Karpas-422 (cell line): ENCODE results near the gene ARL4A. TPM values are rescaled to one million over a fixed set of nuclear protein-coding genes. Genes with fewer than 3 reads are reported as not detected.

Experiments used
- DNase-seq: peaks from one replicate; pipeline ENCODE4 v3.0.0-alpha.2; 2015
- H2AFZ ChIP-seq: fragments of 200-600 bp; sonication (generic); 2 replicates; pipeline ENCODE4 v1.6.1; 2014; ENCODE audit warnings: antibody characterized with exemption, low read length, mixed read lengths
- H3K27ac ChIP-seq: fragments of 200-600 bp; sonication (generic); 2 replicates; pipeline ENCODE4 v1.5.1; 2014; ENCODE audit warnings: mild to moderate bottlenecking, low read length, moderate library complexity
- H3K27me3 ChIP-seq: fragments of 200-600 bp; sonication (generic); 2 replicates; pipeline ENCODE4 v1.6.1; 2014; ENCODE audit warnings: low read length, mixed read lengths
- H3K36me3 ChIP-seq: fragments of 200-600 bp; sonication (generic); 2 replicates; pipeline ENCODE4 v1.6.1; 2014; ENCODE audit warnings: low read length, mixed read lengths; ENCODE audit not compliant: insufficient read depth
- H3K4me1 ChIP-seq: fragments of 200-600 bp; sonication (generic); 2 replicates; pipeline ENCODE4 v1.6.1; 2014; ENCODE audit warnings: mild to moderate bottlenecking, low read length, mixed read lengths
- H3K4me2 ChIP-seq: fragments of 200-600 bp; sonication (generic); 2 replicates; pipeline ENCODE4 v1.6.1; 2014; ENCODE audit warnings: low read length, low read depth, mild to moderate bottlenecking; ENCODE audit not compliant: poor library complexity, severe bottlenecking
- H3K4me3 ChIP-seq: fragments of 200-600 bp; sonication (generic); 2 replicates; pipeline ENCODE4 v1.5.1; 2014; ENCODE audit warnings: mild to moderate bottlenecking, antibody characterized with exemption, low read length, mixed read lengths
- H3K79me2 ChIP-seq: fragments of 200-600 bp; sonication (generic); 2 replicates; pipeline ENCODE4 v1.6.1; 2014; ENCODE audit warnings: mild to moderate bottlenecking, low read length, mixed read lengths
- H3K9ac ChIP-seq: fragments of 200-600 bp; sonication (generic); 2 replicates; pipeline ENCODE4 v1.6.0; 2014; ENCODE audit warnings: low read length
- H3K9me2 ChIP-seq: fragments of 200-600 bp; sonication (generic), shearing (Covaris generic); replicated peaks from 2 replicates; pipeline ENCODE4 v1.6.0; 2014; ENCODE audit warnings: mild to moderate bottlenecking, low read length, moderate library complexity; ENCODE audit not compliant: insufficient read depth
- H3K9me3 ChIP-seq: fragments of 300-700, 200-600 bp; sonication (generic); 2 replicates; pipeline ENCODE4 v1.6.1; 2014; ENCODE audit warnings: low read length, mixed read lengths
- H4K20me1 ChIP-seq: fragments of 200-600 bp; sonication (generic); 2 replicates; pipeline ENCODE4 v1.6.1; 2014; ENCODE audit warnings: mild to moderate bottlenecking, antibody characterized with exemption, low read length, low read depth; ENCODE audit not compliant: insufficient read depth
- total RNA-seq: library from RNA; depleted of rRNA; stranded (reverse); fragments of >200 nt; shearing (Covaris generic); gene quantifications from 2 replicates; pipeline ENCODE4 v1.2.3, GENCODE V29; 2014; ENCODE audit warnings: low replicate concordance

The ARL4A gene
- total RNA-seq, 1 experiment from 2014 or later: not detected

GRCh38 chr7:12721286-12721830 lies 33.9 kb downstream of the ARL4A start:
- no peaks in the 10 kb centered on the region for H3K27me3 ChIP-seq
- no peak overlapping the region for H3K4me3 ChIP-seq
- no peaks in the 10 kb centered on the region for H3K4me1 ChIP-seq
- no peaks in the 10 kb centered on the region for H3K79me2 ChIP-seq
- H3K9me3 ChIP-seq: no peaks in the 10 kb centered on the region
- H3K27ac ChIP-seq: no peak overlapping the region
- no peak overlapping the region for H3K9ac ChIP-seq
- H3K36me3 ChIP-seq: no peaks in the 10 kb centered on the region
- H2AFZ ChIP-seq: no peak overlapping the region
- no peaks in the 10 kb centered on the region for H4K20me1 ChIP-seq
- H3K9me2 ChIP-seq: no peaks in the 10 kb centered on the region
- H3K4me2 ChIP-seq: no peak overlapping the region
- DNase-seq: no peak

- no peaks in the 10 kb centered on the region for H3K9me3 ChIP-seq
- no peak overlapping the region for H3K4me2 ChIP-seq
- no peaks in the 10 kb centered on the region for H3K36me3 ChIP-seq
- H3K4me3 ChIP-seq: no peak overlapping the region
- H3K27me3 ChIP-seq: no peaks in the 10 kb centered on the region
- no peaks in the 10 kb centered on the region for H3K4me1 ChIP-seq
- no peaks in the 10 kb centered on the region for H3K9me2 ChIP-seq
- H4K20me1 ChIP-seq: no peaks in the 10 kb centered on the region
- H3K79me2 ChIP-seq: no peaks in the 10 kb centered on the region
- no peak overlapping the region for H3K27ac ChIP-seq
- no peak overlapping the region for H3K9ac ChIP-seq
- DNase-seq: no peak
- H2AFZ ChIP-seq: no peak overlapping the region
Measured at GRCh38 chr7:12722136-12722535, 34.7 kb downstream of the ARL4A start.

GRCh38 chr7:12722636-12723605 lies 35.5 kb downstream of the ARL4A start:
- Histone ChIP-seq H4K20me1 (no peaks in the 10 kb centered on the region), H3K9ac (no peak overlapping the region), H3K9me2 (no peaks in the 10 kb centered on the region), H2AFZ (no peak overlapping the region), H3K27ac (no peak overlapping the region), H3K79me2 (no peaks in the 10 kb centered on the region), H3K4me1 (no peaks in the 10 kb centered on the region), H3K9me3 (no peaks in the 10 kb centered on the region), H3K36me3 (no peaks in the 10 kb centered on the region), H3K4me2 (no peak overlapping the region), H3K4me3 (no peak overlapping the region), H3K27me3 (no peaks in the 10 kb centered on the region)
- no peak for DNase-seq

GRCh38 chr7:12725575-12726316 lies 38.3 kb downstream of the ARL4A start:
- Histone ChIP-seq H3K4me2 (no peak overlapping the region), H2AFZ (no peak overlapping the region), H3K27me3 (no peaks in the 10 kb centered on the region), H3K9me3 (no peaks in the 10 kb centered on the region), H3K4me3 (no peak overlapping the region), H3K9ac (no peak overlapping the region), H4K20me1 (no peaks in the 10 kb centered on the region), H3K9me2 (no peaks in the 10 kb centered on the region), H3K79me2 (no peaks in the 10 kb centered on the region), H3K36me3 (no peaks in the 10 kb centered on the region), H3K27ac (no peak overlapping the region), H3K4me1 (no peaks in the 10 kb centered on the region)
- DNase-seq: no peak

GRCh38 chr7:12726908-12727307 lies 39.5 kb downstream of the ARL4A start:
- Histone ChIP-seq H3K4me2 (no peak overlapping the region), H3K27me3 (no peaks in the 10 kb centered on the region), H4K20me1 (no peaks in the 10 kb centered on the region), H3K4me1 (no peaks in the 10 kb centered on the region), H2AFZ (no peak overlapping the region), H3K9ac (no peak overlapping the region), H3K9me3 (no peaks in the 10 kb centered on the region), H3K27ac (no peak overlapping the region), H3K4me3 (no peak overlapping the region), H3K9me2 (no peaks in the 10 kb centered on the region), H3K36me3 (no peaks in the 10 kb centered on the region), H3K79me2 (no peaks in the 10 kb centered on the region)
- DNase-seq: no peak

- Histone ChIP-seq H3K9me3 (no peaks in the 10 kb centered on the region), H3K4me3 (no peak overlapping the region), H2AFZ (no peak overlapping the region), H3K9me2 (no peaks in the 10 kb centered on the region), H3K9ac (no peak overlapping the region), H3K27me3 (no peaks in the 10 kb centered on the region), H3K4me1 (no peaks in the 10 kb centered on the region), H3K79me2 (no peaks in the 10 kb centered on the region), H3K27ac (no peak overlapping the region), H4K20me1 (no peaks in the 10 kb centered on the region), H3K36me3 (no peaks in the 10 kb centered on the region), H3K4me2 (no peak overlapping the region)
- no peak for DNase-seq
Measured at GRCh38 chr7:12727455-12728191, 40.2 kb downstream of the ARL4A start.

- no peaks in the 10 kb centered on the region for H4K20me1 ChIP-seq
- no peak for DNase-seq
- H3K4me1 ChIP-seq: no peaks in the 10 kb centered on the region
- H3K27me3 ChIP-seq: no peaks in the 10 kb centered on the region
- no peak overlapping the region for H2AFZ ChIP-seq
- no peak overlapping the region for H3K4me3 ChIP-seq
- no peaks in the 10 kb centered on the region for H3K9me2 ChIP-seq
- no peaks in the 10 kb centered on the region for H3K36me3 ChIP-seq
- no peaks in the 10 kb centered on the region for H3K9me3 ChIP-seq
- no peak overlapping the region for H3K9ac ChIP-seq
- no peak overlapping the region for H3K27ac ChIP-seq
- H3K79me2 ChIP-seq: no peaks in the 10 kb centered on the region
- no peak overlapping the region for H3K4me2 ChIP-seq
Measured at GRCh38 chr7:12728192-12728538, 40.7 kb downstream of the ARL4A start.

- no peak overlapping the region for H3K27ac ChIP-seq
- no peak for DNase-seq
- no peaks in the 10 kb centered on the region for H3K4me1 ChIP-seq
- H2AFZ ChIP-seq: no peak overlapping the region
- no peaks in the 10 kb centered on the region for H3K27me3 ChIP-seq
- no peaks in the 10 kb centered on the region for H4K20me1 ChIP-seq
- H3K4me2 ChIP-seq: no peak overlapping the region
- H3K36me3 ChIP-seq: no peaks in the 10 kb centered on the region
- H3K9me3 ChIP-seq: no peaks in the 10 kb centered on the region
- H3K9me2 ChIP-seq: no peaks in the 10 kb centered on the region
- no peaks in the 10 kb centered on the region for H3K79me2 ChIP-seq
- no peak overlapping the region for H3K4me3 ChIP-seq
- no peak overlapping the region for H3K9ac ChIP-seq
Measured at GRCh38 chr7:12729112-12729511, 41.7 kb downstream of the ARL4A start.
